ENCODE measurements around the gene RGS14.

DNA sequence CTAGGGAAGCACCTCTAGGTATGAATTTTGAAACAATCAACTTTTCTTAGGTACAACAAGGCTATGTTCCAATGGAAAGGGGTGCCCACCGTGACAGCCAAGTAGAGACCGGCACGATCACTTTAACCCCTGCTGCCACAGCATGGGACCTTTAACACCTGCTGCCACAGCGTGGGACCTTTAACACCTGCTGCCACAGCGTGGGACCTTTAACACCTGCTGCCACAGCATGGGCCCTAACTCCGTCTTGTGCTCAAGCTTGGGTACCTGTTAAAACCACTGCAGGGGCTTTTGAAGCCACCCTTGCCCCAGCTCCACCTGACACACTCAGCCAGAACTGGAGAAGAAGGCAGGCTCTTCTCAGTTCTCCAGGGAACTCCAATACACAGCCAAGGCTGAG is 27.8 kb upstream of the RGS14 start:
- TF ChIP-seq POLR2A (IDR thresholded peaks at IDR 0.05; ENCODE audit: low read depth, low read length), result no peak
- no peak for TF ChIP-seq CTCF (IDR thresholded peaks at IDR 0.05; ENCODE audit: extremely low read depth in 1 of 2, insufficient read depth in 1 of 2, low read depth in 1 of 2, low read length in 2 of 2)
- TF ChIP-seq, protein P1, sequence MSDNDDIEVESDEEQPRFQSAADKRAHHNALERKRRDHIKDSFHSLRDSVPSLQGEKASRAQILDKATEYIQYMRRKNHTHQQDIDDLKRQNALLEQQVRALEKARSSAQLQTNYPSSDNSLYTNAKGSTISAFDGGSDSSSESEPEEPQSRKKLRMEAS (IDR thresholded peaks at IDR 0.05; ENCODE audit: insufficient read depth, insufficient read length), result no peak
- TF ChIP-seq POLR2AphosphoS5 (IDR thresholded peaks at IDR 0.05; ENCODE audit: insufficient read depth, low read depth, low read length), result no peak
